ENCODE data around the gene FOXP1. TPM values are rescaled to one million over a fixed set of nuclear protein-coding genes. Genes with fewer than 3 reads are reported as not detected.

Gene FOXP1
- total and polyA plus RNA-seq, 2 of the 13 experiments (the other 11 are each of a cell fraction or from before 2014, with no cell fraction given): 40.4 to 59.0 TPM

GRCh38 chr3:70959506-70960291 is 623.8 kb downstream of the FOXP1 start:
- Histone ChIP-seq H3K27ac (ENCODE audit: extremely low read length, insufficient read depth, low read length) (no peak overlapping the region), H4K20me1 (ENCODE audit: insufficient read depth, low read length) (no peaks in the 10 kb centered on the region), H3K4me3 (replicated peaks in 1 of 3; ENCODE audit: insufficient read depth in 1 of 3, low read depth in 2 of 3, low read length in 3 of 3) (no peak overlapping the region), H3K4me2 (ENCODE audit: low read depth, low read length) (no peak overlapping the region), H3K9me3 (ENCODE audit: low read length) (no peaks in the 10 kb centered on the region), H3K79me2 (ENCODE audit: insufficient read depth, low read length) (no peaks in the 10 kb centered on the region), H3K36me3 (replicated peaks in 1 of 2; ENCODE audit: control insufficient read depth in 1 of 2, insufficient read depth in 2 of 2, low read length in 2 of 2) (peaks cover 12 to 47% of the 10 kb centered on the region in 2 experiments), H3K4me1 (ENCODE audit: insufficient read depth, low read length) (no peaks in the 10 kb centered on the region), H3K27me3 (ENCODE audit: control insufficient read depth in 1 of 2, insufficient read depth in 2 of 2, low read length in 2 of 2) (no peaks in the 10 kb centered on the region), H3K9ac (ENCODE audit: insufficient read depth, low read depth, low read length) (no peak overlapping the region), H2AFZ (ENCODE audit: low read length) (no peak overlapping the region)
- WGBS (ENCODE audit: low lambda C conversion rate): 98% methylated on average over 13 of the region's 14 CpGs
- ChIA-PET CTCF (ENCODE audit: low intra/inter-chr PET ratio, low total read pairs) (no interaction called here), POLR2A (no interaction called here)
- DNase-seq (ENCODE audit: low spot score) (no peak), ATAC-seq (no peak), FAIRE-seq (no peak)
- in situ Hi-C loops (cut with HindIII; ENCODE audit: extremely low pct_ligation_motif_present, low pct_unique_long_range_greater_than_20kb) (no loop called here), intact Hi-C loops (cut with micrococcal nuclease; ENCODE audit: unreplicated experiment) (no loop called here)
- no TSS peak for BruUV-seq (replicated peaks)
- TF ChIP-seq ZNF816 (CRISPR knock-in tag; IDR thresholded peaks at IDR 0.05; ENCODE audit: borderline replicate concordance) (no peak), CBX1 (IDR thresholded peaks at IDR 0.05; ENCODE audit: low read depth) (no peak), ZBTB3 (CRISPR knock-in tag; IDR thresholded peaks at IDR 0.05; ENCODE audit: borderline replicate concordance, low read depth) (no peak), ZSCAN25 (CRISPR knock-in tag; IDR thresholded peaks at IDR 0.05) (no peak), MTF1 (CRISPR knock-in tag; IDR thresholded peaks at IDR 0.05) (no peak), ZBTB4 (CRISPR knock-in tag; IDR thresholded peaks at IDR 0.05; ENCODE audit: borderline replicate concordance) (no peak), KMT2A (CRISPR knock-in tag; IDR thresholded peaks at IDR 0.05) (no peak)
